HepG2 (cell line): Measurements from ENCODE around the gene C2CD3. TPM values are rescaled to one million over a fixed set of nuclear protein-coding genes. Genes with fewer than 3 reads are reported as not detected.

Experiments used
- DNMT1 ChIP-seq: sonication (generic); formaldehyde crosslinking; IDR thresholded peaks from 2 replicates; pipeline ENCODE4 v1.5.1; 2020; ENCODE audit warnings: mild to moderate bottlenecking, missing genetic modification reagents
- ESRRA ChIP-seq: sonication (generic); formaldehyde crosslinking; IDR thresholded peaks from 2 replicates; pipeline ENCODE4 v1.5.1; 2020; ENCODE audit warnings: mild to moderate bottlenecking, low read depth, missing genetic modification reagents
- FOXJ3 ChIP-seq: sonication (generic); formaldehyde crosslinking; IDR thresholded peaks from 2 replicates; pipeline ENCODE4 v1.4.0; 2020; ENCODE audit warnings: missing genetic modification reagents, mild to moderate bottlenecking, borderline replicate concordance
- FOXK1 ChIP-seq: sonication (generic); formaldehyde crosslinking; IDR thresholded peaks from 2 replicates; pipeline ENCODE4 v1.4.0; 2020; ENCODE audit warnings: low read depth, missing genetic modification reagents, borderline replicate concordance
- HCFC1 ChIP-seq: fragments of 150-350 bp; IDR thresholded peaks from 2 replicates; pipeline ENCODE4 v1.6.1; 2014; ENCODE audit warnings: low read depth, low read length
- KMT2B ChIP-seq: IDR thresholded peaks from 2 replicates; pipeline ENCODE4 v1.6.1; 2016; ENCODE audit warnings: missing genetic modification reagents, missing compliant biosample characterization
- MYC ChIP-seq: sonication (generic); formaldehyde crosslinking; IDR thresholded peaks from 2 replicates; pipeline ENCODE4 v1.9.0; 2021; ENCODE audit warnings: missing genetic modification reagents, borderline replicate concordance
- NFE2L2 ChIP-seq: fragments of 150-350 bp; IDR thresholded peaks from 2 replicates; pipeline ENCODE4 v1.6.1; 2014; ENCODE audit warnings: low read length
- POLR2G ChIP-seq: fragments of 200-400 bp; formaldehyde crosslinking; IDR thresholded peaks from 2 replicates; pipeline ENCODE4 v1.6.1; 2018; ENCODE audit warnings: mild to moderate bottlenecking, low read depth, low read length, moderate library complexity
- RFX1 ChIP-seq: fragments of 450-650 bp; IDR thresholded peaks from 2 replicates; pipeline ENCODE4 v1.6.1; 2017
- SUZ12 ChIP-seq: fragments of 150-350 bp; IDR thresholded peaks from 2 replicates; pipeline ENCODE4 v1.6.1; 2014; ENCODE audit warnings: low read depth, low read length
- SYNCRIP ChIP-seq: fragments of 200-400 bp; formaldehyde crosslinking; IDR thresholded peaks from 2 replicates; pipeline ENCODE4 v1.6.1; 2018; ENCODE audit warnings: mild to moderate bottlenecking, low read depth, low read length; ENCODE audit not compliant: insufficient read depth
- U2AF1 ChIP-seq: fragments of 200-400 bp; formaldehyde crosslinking; optimal IDR thresholded peaks from 2 replicates; pipeline ENCODE3; 2017; ENCODE audit warnings: mild to moderate bottlenecking, low read depth, low read length
- YY1 ChIP-seq: IDR thresholded peaks from 2 replicates; pipeline ENCODE4 v1.6.1; 2011; ENCODE audit warnings: low read length, low read depth, moderate library complexity, mild to moderate bottlenecking; ENCODE audit not compliant: insufficient read depth, insufficient replicate concordance
- ZEB1 ChIP-seq: IDR thresholded peaks from 2 replicates; pipeline ENCODE4 v1.6.1; 2012; ENCODE audit warnings: mild to moderate bottlenecking, low read depth, inconsistent platforms; ENCODE audit not compliant: insufficient replicate concordance
- ZMYM4 ChIP-seq: sonication (generic); formaldehyde crosslinking; IDR thresholded peaks from 2 replicates; pipeline ENCODE4 v1.8.1; 2023; ENCODE audit warnings: mild to moderate bottlenecking, missing genetic modification reagents
- polyA plus RNA-seq, 8 experiments: library from polyadenylated mRNA; depleted of rRNA in 3 of 8; stranded (reverse) in 7 of 8; unstranded in 1 of 8; fragments of >200 nt; fragmentation: Illumina TruSeq in 4 of 8; extraction: Trizol in 4 of 8; gene quantifications; 2 replicates each; pipeline versions ENCODE4 v1.2.1 to v1.2.3, GENCODE V29; 2011 to 2016; ENCODE audit warnings: low read depth in 4 of 8, missing spikeins in 1 of 8, mixed read lengths in 1 of 8; ENCODE audit not compliant: insufficient read depth in 1 of 8
- total RNA-seq, 5 experiments: library from RNA; depleted of rRNA; stranded (reverse); fragments of >200 nt; fragmentation: Illumina TruSeq; extraction: Trizol; gene quantifications; 2 replicates each; pipeline ENCODE4 v1.2.3, GENCODE V29; 2016; ENCODE audit warnings: low read depth in 1 of 5
- TF ChIP-seq, protein P1 (sequence below): sonication (generic); formaldehyde crosslinking; IDR thresholded peaks from 2 replicates; pipeline ENCODE4 v1.4.0; 2020; ENCODE audit warnings: mild to moderate bottlenecking, missing genetic modification reagents
- TF ChIP-seq, protein P2 (sequence below): sonication (generic); formaldehyde crosslinking; IDR thresholded peaks from 2 replicates; pipeline ENCODE4 v1.4.0; 2020; ENCODE audit warnings: mild to moderate bottlenecking, missing genetic modification reagents
- TF ChIP-seq, protein P3 (sequence below): sonication (generic); formaldehyde crosslinking; IDR thresholded peaks from 2 replicates; pipeline ENCODE4 v1.5.0; 2020; ENCODE audit warnings: missing genetic modification reagents
- TF ChIP-seq, protein P4 (sequence below): sonication (generic); formaldehyde crosslinking; IDR thresholded peaks from 2 replicates; pipeline ENCODE4; 2020; ENCODE audit warnings: missing genetic modification reagents, mild to moderate bottlenecking, borderline replicate concordance
- TF ChIP-seq, protein P5 (sequence below): IDR thresholded peaks from 2 replicates; pipeline ENCODE4 v1.6.1; 2016; ENCODE audit warnings: missing genetic modification reagents, missing compliant biosample characterization

Gene C2CD3
- total and polyA plus RNA-seq, 2 of the 13 experiments (the other 11 are each of a cell fraction or from before 2014, with no cell fraction given): 5.5 to 6.4 TPM

DNA sequence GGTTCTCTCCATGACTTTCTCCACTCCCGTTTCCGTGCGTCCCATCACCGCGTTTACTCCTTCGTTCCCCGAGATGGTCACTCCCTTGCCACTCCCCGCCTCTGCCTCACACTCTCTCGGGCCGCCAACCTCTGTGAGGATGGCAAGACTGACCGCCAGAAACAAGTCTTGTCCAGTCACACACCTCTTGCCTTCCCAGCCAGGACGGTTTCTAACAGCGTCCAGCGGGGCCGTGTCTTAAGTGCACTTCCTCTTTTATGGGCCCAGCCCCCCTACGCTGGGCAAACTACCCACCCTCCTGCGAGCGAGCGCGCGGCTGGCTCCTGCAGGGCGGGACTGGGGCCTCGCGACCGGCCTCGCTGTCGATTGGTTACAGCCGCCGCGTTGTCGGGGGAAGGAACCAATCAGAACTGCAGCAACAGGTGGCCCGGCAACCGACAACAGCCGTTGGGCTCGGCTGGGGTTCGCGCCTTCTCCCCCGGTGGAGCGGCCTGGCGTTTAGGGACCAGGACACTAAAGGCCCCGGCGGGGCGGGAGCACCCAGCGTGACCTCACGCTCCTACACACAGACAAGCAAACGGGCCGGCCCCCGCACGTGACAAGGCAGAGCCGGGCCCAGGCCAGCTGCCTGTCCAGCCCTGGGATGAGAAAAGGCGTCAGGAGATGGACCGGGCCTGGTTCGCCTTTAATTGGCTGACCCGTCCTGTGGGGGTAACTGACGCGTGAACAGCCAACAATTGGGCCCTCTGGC, 187.6 kb downstream of the C2CD3 start (continued):
- TF ChIP-seq, protein P1, sequence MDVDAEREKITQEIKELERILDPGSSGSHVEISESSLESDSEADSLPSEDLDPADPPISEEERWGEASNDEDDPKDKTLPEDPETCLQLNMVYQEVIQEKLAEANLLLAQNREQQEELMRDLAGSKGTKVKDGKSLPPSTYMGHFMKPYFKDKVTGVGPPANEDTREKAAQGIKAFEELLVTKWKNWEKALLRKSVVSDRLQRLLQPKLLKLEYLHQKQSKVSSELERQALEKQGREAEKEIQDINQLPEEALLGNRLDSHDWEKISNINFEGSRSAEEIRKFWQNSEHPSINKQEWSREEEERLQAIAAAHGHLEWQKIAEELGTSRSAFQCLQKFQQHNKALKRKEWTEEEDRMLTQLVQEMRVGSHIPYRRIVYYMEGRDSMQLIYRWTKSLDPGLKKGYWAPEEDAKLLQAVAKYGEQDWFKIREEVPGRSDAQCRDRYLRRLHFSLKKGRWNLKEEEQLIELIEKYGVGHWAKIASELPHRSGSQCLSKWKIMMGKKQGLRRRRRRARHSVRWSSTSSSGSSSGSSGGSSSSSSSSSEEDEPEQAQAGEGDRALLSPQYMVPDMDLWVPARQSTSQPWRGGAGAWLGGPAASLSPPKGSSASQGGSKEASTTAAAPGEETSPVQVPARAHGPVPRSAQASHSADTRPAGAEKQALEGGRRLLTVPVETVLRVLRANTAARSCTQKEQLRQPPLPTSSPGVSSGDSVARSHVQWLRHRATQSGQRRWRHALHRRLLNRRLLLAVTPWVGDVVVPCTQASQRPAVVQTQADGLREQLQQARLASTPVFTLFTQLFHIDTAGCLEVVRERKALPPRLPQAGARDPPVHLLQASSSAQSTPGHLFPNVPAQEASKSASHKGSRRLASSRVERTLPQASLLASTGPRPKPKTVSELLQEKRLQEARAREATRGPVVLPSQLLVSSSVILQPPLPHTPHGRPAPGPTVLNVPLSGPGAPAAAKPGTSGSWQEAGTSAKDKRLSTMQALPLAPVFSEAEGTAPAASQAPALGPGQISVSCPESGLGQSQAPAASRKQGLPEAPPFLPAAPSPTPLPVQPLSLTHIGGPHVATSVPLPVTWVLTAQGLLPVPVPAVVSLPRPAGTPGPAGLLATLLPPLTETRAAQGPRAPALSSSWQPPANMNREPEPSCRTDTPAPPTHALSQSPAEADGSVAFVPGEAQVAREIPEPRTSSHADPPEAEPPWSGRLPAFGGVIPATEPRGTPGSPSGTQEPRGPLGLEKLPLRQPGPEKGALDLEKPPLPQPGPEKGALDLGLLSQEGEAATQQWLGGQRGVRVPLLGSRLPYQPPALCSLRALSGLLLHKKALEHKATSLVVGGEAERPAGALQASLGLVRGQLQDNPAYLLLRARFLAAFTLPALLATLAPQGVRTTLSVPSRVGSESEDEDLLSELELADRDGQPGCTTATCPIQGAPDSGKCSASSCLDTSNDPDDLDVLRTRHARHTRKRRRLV (CRISPR knock-in tag): peak; percentile 93
- TF ChIP-seq RFX1 (peak; percentile 68; the same call in 1 of the 2 replicates), NFE2L2 (no peak), SUZ12 (no peak), POLR2G (peak; percentile 84), FOXK1 (CRISPR knock-in tag) (peak; percentile 72; the same call in 1 of the 2 replicates), FOXJ3 (CRISPR knock-in tag) (peak; percentile 85), DNMT1 (CRISPR knock-in tag) (no peak; the same call in 1 of the 2 replicates), MYC (CRISPR knock-in tag) (peak; percentile 97), YY1 (no peak), ZMYM4 (peak; percentile 95), ESRRA (CRISPR knock-in tag) (peak; percentile 74), HCFC1 (no peak), ZEB1 (no peak), SYNCRIP (no peak), U2AF1 (no peak), KMT2B (CRISPR knock-in tag) (peak; percentile 88)
- TF ChIP-seq, protein P2, sequence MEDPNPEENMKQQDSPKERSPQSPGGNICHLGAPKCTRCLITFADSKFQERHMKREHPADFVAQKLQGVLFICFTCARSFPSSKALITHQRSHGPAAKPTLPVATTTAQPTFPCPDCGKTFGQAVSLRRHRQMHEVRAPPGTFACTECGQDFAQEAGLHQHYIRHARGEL (CRISPR knock-in tag): peak; percentile 94; the same call in 1 of the 2 replicates
- TF ChIP-seq, protein P3, sequence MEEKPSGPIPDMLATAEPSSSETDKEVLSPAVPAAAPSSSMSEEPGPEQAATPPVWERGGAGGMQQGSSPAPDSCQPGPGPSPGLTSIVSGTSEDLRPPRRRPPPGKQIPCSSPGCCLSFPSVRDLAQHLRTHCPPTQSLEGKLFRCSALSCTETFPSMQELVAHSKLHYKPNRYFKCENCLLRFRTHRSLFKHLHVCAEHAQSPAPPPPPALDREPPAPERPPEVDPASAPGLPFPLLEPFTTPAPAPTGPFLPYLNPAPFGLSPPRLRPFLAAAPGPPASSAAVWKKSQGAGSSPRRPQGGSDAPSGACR (CRISPR knock-in tag): peak; percentile 86
- TF ChIP-seq, protein P4, sequence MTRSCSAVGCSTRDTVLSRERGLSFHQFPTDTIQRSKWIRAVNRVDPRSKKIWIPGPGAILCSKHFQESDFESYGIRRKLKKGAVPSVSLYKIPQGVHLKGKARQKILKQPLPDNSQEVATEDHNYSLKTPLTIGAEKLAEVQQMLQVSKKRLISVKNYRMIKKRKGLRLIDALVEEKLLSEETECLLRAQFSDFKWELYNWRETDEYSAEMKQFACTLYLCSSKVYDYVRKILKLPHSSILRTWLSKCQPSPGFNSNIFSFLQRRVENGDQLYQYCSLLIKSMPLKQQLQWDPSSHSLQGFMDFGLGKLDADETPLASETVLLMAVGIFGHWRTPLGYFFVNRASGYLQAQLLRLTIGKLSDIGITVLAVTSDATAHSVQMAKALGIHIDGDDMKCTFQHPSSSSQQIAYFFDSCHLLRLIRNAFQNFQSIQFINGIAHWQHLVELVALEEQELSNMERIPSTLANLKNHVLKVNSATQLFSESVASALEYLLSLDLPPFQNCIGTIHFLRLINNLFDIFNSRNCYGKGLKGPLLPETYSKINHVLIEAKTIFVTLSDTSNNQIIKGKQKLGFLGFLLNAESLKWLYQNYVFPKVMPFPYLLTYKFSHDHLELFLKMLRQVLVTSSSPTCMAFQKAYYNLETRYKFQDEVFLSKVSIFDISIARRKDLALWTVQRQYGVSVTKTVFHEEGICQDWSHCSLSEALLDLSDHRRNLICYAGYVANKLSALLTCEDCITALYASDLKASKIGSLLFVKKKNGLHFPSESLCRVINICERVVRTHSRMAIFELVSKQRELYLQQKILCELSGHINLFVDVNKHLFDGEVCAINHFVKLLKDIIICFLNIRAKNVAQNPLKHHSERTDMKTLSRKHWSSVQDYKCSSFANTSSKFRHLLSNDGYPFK (CRISPR knock-in tag): peak; percentile 69; the same call in 1 of the 2 replicates
- TF ChIP-seq, protein P5, sequence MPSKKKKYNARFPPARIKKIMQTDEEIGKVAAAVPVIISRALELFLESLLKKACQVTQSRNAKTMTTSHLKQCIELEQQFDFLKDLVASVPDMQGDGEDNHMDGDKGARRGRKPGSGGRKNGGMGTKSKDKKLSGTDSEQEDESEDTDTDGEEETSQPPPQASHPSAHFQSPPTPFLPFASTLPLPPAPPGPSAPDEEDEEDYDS (CRISPR knock-in tag): peak; percentile 93
